A673 (cell line): ENCODE data around the gene PADI6.

ENCODE experiments used
- CTCF ChIP-seq: fragments of 300-800, 200-600 bp; sonication (generic); conservative IDR thresholded peaks from 2 replicates; pipeline ENCODE4 v1.5.1; 2017; ENCODE audit warnings: low read depth, mild to moderate bottlenecking, antibody characterized with exemption, low read length, moderate library complexity, mixed read lengths
- EZH2 ChIP-seq: fragments of 200-600 bp; sonication (generic); IDR thresholded peaks from 2 replicates; pipeline ENCODE4 v1.6.1; 2017; ENCODE audit warnings: borderline replicate concordance, low read depth, mild to moderate bottlenecking, mixed read lengths, antibody characterized with exemption, low read length; ENCODE audit not compliant: poor library complexity, severe bottlenecking

DNA sequence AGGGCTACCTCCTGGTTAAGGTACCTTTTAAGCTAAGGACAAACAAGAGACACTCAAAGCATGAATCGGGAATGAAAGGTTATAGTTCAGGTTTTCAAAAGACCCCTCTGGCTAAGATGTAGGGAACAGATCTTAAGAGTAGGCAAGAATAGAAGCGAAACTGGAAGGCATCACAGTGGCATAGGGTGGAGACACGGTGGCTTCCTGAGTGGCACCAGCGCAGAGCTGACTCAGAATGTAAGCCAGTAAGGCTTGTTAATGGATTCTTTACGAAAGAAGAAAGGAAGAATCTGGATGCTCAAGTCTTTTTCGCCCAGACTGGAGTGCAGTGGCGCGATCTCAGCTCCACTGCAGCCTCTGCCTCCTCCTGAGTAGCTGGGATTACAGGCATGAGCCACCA lies 21.2 kb downstream of the PADI6 start:
- TF ChIP-seq CTCF (no peak), EZH2 (no peak)
